Left forelimb (tissue), 1 donor: ENCODE results near the gene TMEM132D.
"Not testable (repeated sequence)": the region's sequence is repeated elsewhere in the genome, so short reads cannot be mapped to it uniquely, and the experiment has no call there.

Source experiments
- DNase-seq: peaks from one replicate; pipeline ENCODE4 v3.0.0-alpha.2; 2018; ENCODE audit warnings: low spot score

TMEM132D gene

GRCh38 chr12:129237881-129238280 is 665.9 kb downstream of the TMEM132D start:
- DNase-seq = no peak

GRCh38 chr12:129234209-129234608 is 669.6 kb downstream of the TMEM132D start:
- DNase-seq = no peak

- DNase-seq = no peak
Measured at GRCh38 chr12:129231491-129231890, 672.3 kb downstream of the TMEM132D start.

GRCh38 chr12:129230995-129231394 is 672.8 kb downstream of the TMEM132D start:
- DNase-seq = no peak

- no peak for DNase-seq
Measured at GRCh38 chr12:129226851-129227250, 677.0 kb downstream of the TMEM132D start.

GRCh38 chr12:129226005-129226404 is 677.8 kb downstream of the TMEM132D start:
- DNase-seq = no peak

GRCh38 chr12:129215556-129215955 is 688.3 kb downstream of the TMEM132D start:
- no peak for DNase-seq

GRCh38 chr12:129213551-129213950 is 690.3 kb downstream of the TMEM132D start:
- DNase-seq = no peak

GRCh38 chr12:129211862-129212630 is 691.8 kb downstream of the TMEM132D start:
- DNase-seq = no peak

GRCh38 chr12:129208566-129208965 is 695.3 kb downstream of the TMEM132D start:
- no peak for DNase-seq

GRCh38 chr12:129207084-129207483 is 696.7 kb downstream of the TMEM132D start:
- DNase-seq = no peak

- no peak for DNase-seq
Measured at GRCh38 chr12:129203456-129203855, 700.4 kb downstream of the TMEM132D start.

GRCh38 chr12:129202109-129202814 is 701.6 kb downstream of the TMEM132D start:
- DNase-seq = no peak

GRCh38 chr12:129201029-129201428 is 702.8 kb downstream of the TMEM132D start:
- DNase-seq = no peak

- DNase-seq = no peak
Measured at GRCh38 chr12:129200576-129200975, 703.2 kb downstream of the TMEM132D start.

GRCh38 chr12:129196927-129197326 is 706.9 kb downstream of the TMEM132D start:
- DNase-seq = no peak

- no peak for DNase-seq
Measured at GRCh38 chr12:129195081-129195480, 708.7 kb downstream of the TMEM132D start.

GRCh38 chr12:129193263-129193871 is 710.5 kb downstream of the TMEM132D start:
- DNase-seq = no peak

- DNase-seq = no peak
Measured at GRCh38 chr12:129190827-129191226, 713.0 kb downstream of the TMEM132D start.

- DNase-seq = not testable (repeated sequence)
Measured at GRCh38 chr12:129189879-129190278, 713.9 kb downstream of the TMEM132D start.

- no peak for DNase-seq
Measured at GRCh38 chr12:129186952-129187351, 716.9 kb downstream of the TMEM132D start.

- DNase-seq = no peak
Measured at GRCh38 chr12:129185855-129186254, 718.0 kb downstream of the TMEM132D start.
